Glutamatergic neuron (in vitro differentiated cells): Measurements from ENCODE around the gene FOXP2. TPM values are rescaled to one million over a fixed set of nuclear protein-coding genes. Genes with fewer than 3 reads are reported as not detected.
"Not testable (repeated sequence)": the region's sequence is repeated elsewhere in the genome, so short reads cannot be mapped to it uniquely, and the experiment has no call there.

Experiments
- DNase-seq: peaks from one replicate; pipeline ENCODE4 v3.0.0; 2022
- H3K27ac Mint-ChIP-seq: one replicate; pipeline ENCODE4 v1.8.0; 2020; ENCODE audit warnings: mild to moderate bottlenecking, mixed read lengths, inconsistent platforms; ENCODE audit not compliant: unreplicated experiment
- H3K27me3 Mint-ChIP-seq: one replicate; pipeline ENCODE4 v1.8.0; 2020; ENCODE audit warnings: mild to moderate bottlenecking, moderate library complexity, mixed read lengths, inconsistent platforms; ENCODE audit not compliant: unreplicated experiment
- H3K36me3 Mint-ChIP-seq: one replicate; pipeline ENCODE4 v1.8.0; 2020; ENCODE audit warnings: mild to moderate bottlenecking, mixed read lengths, inconsistent platforms; ENCODE audit not compliant: unreplicated experiment
- H3K4me1 Mint-ChIP-seq: one replicate; pipeline ENCODE4 v1.8.0; 2020; ENCODE audit warnings: mild to moderate bottlenecking, low read depth, mixed read lengths, inconsistent platforms; ENCODE audit not compliant: unreplicated experiment
- H3K4me3 Mint-ChIP-seq: one replicate; pipeline ENCODE4 v1.8.0; 2020; ENCODE audit warnings: mild to moderate bottlenecking, mixed read lengths, inconsistent platforms; ENCODE audit not compliant: unreplicated experiment
- H3K9me3 Mint-ChIP-seq: one replicate; pipeline ENCODE4 v1.8.0; 2020; ENCODE audit warnings: mild to moderate bottlenecking, moderate library complexity, mixed read lengths, inconsistent platforms; ENCODE audit not compliant: unreplicated experiment
- total RNA-seq: library from RNA; stranded (reverse); fragmentation: NEBNext Ultra II Directional; extraction: Animal tissue kit (Norgen Biotek cat#: 25700); gene quantifications from one replicate; pipeline ENCODE4 v1.2.1, GENCODE V29; 2021; ENCODE audit not compliant: unreplicated experiment
- TF ChIP-seq, protein P1 (sequence below): fragments of 200-600 bp; sonication (generic); IDR thresholded peaks from one replicate; pipeline ENCODE4 v1.5.0; 2021; ENCODE audit not compliant: partially characterized antibody, unreplicated experiment

Gene FOXP2
- total RNA-seq, 1 donor from 2014 or later = 72.1 TPM

DNA sequence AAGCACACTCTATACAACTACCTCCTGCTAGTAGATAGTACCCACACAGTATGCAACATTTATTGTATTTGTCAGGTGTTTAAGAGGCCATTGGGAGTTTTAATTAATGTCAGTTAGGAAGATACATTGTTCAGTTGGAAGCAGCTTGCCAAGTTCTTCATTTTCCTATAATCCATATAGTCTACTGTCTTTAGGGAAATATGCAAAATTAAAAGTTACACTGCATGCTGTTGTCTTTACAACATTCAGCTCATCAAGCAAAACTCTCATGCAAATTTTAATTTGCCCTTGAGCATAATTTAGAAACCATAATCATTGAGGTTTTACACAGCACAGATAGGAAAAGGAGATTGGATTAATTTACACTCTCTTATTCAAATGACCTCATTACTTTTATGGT, 17.4 kb downstream of the FOXP2 start:
- Mint-ChIP-seq H3K9me3 (peaks cover 3% of the 10 kb centered on the region), H3K4me3 (no peak overlapping the region), H3K27me3 (peaks cover 2% of the 10 kb centered on the region), H3K27ac (peak overlapping the region; percentile 40), H3K4me1 (peaks cover 26% of the 10 kb centered on the region), H3K36me3 (no peaks in the 10 kb centered on the region)
- TF ChIP-seq, protein P1, sequence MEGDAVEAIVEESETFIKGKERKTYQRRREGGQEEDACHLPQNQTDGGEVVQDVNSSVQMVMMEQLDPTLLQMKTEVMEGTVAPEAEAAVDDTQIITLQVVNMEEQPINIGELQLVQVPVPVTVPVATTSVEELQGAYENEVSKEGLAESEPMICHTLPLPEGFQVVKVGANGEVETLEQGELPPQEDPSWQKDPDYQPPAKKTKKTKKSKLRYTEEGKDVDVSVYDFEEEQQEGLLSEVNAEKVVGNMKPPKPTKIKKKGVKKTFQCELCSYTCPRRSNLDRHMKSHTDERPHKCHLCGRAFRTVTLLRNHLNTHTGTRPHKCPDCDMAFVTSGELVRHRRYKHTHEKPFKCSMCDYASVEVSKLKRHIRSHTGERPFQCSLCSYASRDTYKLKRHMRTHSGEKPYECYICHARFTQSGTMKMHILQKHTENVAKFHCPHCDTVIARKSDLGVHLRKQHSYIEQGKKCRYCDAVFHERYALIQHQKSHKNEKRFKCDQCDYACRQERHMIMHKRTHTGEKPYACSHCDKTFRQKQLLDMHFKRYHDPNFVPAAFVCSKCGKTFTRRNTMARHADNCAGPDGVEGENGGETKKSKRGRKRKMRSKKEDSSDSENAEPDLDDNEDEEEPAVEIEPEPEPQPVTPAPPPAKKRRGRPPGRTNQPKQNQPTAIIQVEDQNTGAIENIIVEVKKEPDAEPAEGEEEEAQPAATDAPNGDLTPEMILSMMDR = no peak
- no peak for DNase-seq

DNA sequence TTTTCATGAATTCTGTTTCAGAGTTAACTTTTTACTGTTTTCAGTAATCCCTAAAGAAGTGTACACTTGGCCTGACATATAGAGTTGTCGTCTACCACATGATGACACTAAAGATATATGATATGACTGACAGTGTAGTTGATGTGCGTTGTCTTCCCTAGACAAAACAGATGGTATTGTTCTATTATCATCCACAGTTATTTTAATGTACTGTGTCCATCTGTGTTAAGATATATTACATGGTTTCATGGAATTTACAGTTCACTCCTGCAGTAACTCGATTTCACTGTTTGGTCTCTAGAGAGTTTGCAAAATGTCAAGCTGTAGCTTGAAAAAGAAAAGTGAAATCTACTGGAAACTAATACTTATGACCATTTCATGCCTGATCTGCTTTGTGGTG, 18.1 kb downstream of the FOXP2 start:
- TF ChIP-seq, protein P1 = no peak
- peaks cover 2% of the 10 kb centered on the region for H3K27me3 Mint-ChIP-seq
- H3K36me3 Mint-ChIP-seq = no peaks in the 10 kb centered on the region
- H3K4me3 Mint-ChIP-seq = peak overlapping the region; percentile 66
- peaks cover 25% of the 10 kb centered on the region for H3K4me1 Mint-ChIP-seq
- no peak overlapping the region for H3K27ac Mint-ChIP-seq
- no peak for DNase-seq
- peaks cover 3% of the 10 kb centered on the region for H3K9me3 Mint-ChIP-seq

DNA sequence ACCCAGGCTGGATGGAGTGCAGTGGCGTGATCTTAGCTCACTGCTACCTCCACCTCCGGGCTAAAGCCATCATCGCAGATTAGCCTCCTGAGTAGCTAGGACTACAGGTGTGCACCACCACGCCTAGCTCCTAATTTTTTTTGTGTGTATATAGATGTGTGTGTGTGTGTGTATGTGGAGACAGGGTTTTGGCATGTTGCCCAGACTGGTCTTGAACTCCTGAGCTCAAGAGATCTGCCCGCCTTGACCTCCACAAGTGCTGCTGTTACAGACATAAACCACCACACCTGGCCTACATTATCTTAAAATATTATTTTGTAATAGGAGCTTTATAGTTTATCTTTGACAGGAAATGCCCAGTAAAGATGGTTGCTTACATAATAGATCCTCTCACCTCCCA, 25.0 kb downstream of the FOXP2 start:
- H3K4me1 Mint-ChIP-seq = no peaks in the 10 kb centered on the region
- no peak for DNase-seq
- no peaks in the 10 kb centered on the region for H3K27me3 Mint-ChIP-seq
- H3K4me3 Mint-ChIP-seq = no peak overlapping the region
- H3K36me3 Mint-ChIP-seq = peaks cover 4% of the 10 kb centered on the region
- TF ChIP-seq, protein P1 = no peak
- no peak overlapping the region for H3K27ac Mint-ChIP-seq
- H3K9me3 Mint-ChIP-seq = peaks cover 2% of the 10 kb centered on the region

DNA sequence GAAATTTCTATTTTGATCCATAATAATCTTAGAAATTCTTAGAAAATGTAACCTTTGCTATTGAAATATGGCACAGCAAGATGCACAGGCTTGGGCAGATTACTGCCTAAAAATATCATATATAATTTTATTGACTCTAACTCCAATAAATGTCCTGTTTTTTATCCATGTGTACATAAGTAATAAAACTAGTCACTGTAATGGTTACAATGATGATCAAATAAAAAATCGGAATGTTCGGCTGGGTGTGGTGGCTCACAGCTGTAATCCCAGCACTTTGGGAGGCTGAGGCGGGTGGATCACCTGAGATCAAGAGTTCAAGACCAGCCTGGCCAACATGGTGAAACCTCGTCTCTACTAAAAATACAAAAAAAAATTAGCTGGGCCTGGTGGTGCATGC, 26.3 kb downstream of the FOXP2 start:
- DNase-seq, H3K4me3 Mint-ChIP-seq, H3K36me3 Mint-ChIP-seq, H3K4me1 Mint-ChIP-seq, H3K27me3 Mint-ChIP-seq, H3K9me3 Mint-ChIP-seq, H3K27ac Mint-ChIP-seq: not testable (repeated sequence)

DNA sequence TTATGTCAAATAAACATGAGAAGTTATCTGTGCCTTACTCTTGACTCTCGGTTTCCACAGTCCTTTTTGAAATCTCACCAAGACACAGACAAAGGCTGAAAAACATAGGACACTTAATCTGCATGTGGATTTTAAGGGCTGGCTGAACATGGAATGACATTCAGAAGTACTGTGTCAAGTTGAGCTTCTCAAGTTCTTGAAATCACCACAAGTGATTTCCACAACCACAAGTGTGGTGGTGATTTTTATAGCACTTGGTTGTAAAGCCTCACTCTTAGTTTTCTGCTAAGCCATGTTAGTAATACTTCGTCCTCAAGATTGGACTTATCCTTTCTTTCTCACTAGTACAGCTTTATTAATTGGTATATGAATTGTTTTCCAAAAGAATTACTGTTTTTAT, 29.6 kb downstream of the FOXP2 start:
- Mint-ChIP-seq H3K4me1 (no peaks in the 10 kb centered on the region), H3K36me3 (peaks cover 4% of the 10 kb centered on the region), H3K27ac (no peak overlapping the region), H3K9me3 (no peaks in the 10 kb centered on the region), H3K27me3 (no peaks in the 10 kb centered on the region), H3K4me3 (no peak overlapping the region)
- DNase-seq = no peak
- TF ChIP-seq, protein P1 = no peak

DNA sequence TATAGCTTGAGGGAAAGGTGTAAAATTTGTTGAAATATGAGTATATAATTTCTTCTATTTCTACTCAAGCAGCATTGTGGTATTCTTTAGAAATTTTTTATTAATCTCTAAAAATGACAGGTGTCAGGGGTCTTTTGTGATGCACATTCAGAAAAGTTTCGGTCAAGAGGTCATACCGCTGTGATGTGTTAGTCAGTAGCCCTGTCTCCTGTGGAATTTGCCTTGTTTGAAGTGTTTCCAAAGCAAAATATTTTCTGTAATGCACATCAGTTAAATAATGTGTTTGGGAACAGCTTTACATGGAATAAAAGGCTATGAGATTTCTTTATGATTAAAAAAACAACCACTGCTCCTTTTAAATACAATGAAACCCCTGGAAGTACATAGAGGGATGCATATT, 35.8 kb downstream of the FOXP2 start:
- TF ChIP-seq, protein P1 = no peak
- H3K36me3 Mint-ChIP-seq = no peaks in the 10 kb centered on the region
- H3K27ac Mint-ChIP-seq = no peak overlapping the region
- no peaks in the 10 kb centered on the region for H3K4me1 Mint-ChIP-seq
- DNase-seq = no peak
- H3K27me3 Mint-ChIP-seq = no peaks in the 10 kb centered on the region
- H3K9me3 Mint-ChIP-seq = no peaks in the 10 kb centered on the region
- H3K4me3 Mint-ChIP-seq = no peak overlapping the region
